HTR-8/SVneo (cell line): ENCODE measurements around the gene TRIM73.
"Not testable (repeated sequence)": the region's sequence is repeated elsewhere in the genome, so short reads cannot be mapped to it uniquely, and the experiment has no call there.

Source experiments
- DNase-seq: peaks from one replicate; pipeline ENCODE4 v3.0.0; 2011; ENCODE audit warnings: low spot score, mixed read lengths; ENCODE audit not compliant: insufficient read length
- FAIRE-seq: peaks from 2 replicates; lab custom pipeline; 2011; peaks lifted over from hg19 to GRCh38; lab: Jason Lieb, UNC

The TRIM73 gene

DNA sequence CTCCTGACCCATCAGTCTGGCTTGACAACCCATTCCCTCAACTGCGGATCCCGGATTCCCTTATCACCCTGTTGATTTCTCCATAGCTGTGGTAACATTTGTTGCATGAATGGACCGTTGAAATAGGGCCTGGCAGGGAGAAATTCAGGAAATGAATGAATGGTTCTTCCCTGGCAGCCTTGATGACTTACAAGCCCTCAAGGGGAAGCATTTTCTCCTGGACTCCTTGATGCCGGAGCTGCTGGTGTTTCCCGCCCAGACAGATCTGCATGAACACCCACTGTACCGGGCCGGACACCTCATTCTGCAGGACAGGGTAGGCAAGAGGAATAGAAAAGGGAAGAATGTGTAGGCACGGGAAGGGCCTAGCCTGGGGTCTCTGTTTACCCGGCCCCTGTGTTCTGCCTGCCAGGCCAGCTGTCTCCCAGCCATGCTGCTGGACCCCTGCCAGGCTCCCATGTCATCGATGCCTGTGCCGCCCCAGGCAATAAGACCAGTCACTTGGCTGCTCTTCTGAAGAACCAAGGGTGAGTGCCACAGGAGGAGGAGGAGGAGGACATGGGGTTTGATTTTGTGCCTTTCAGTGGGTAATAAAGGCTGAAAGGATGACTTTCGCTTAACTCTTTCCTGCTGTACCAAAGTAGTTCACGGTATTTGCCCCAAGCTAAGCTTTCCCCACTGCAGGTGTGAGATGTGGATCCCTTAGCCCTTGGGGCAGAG lies 19.4 kb downstream of the TRIM73 start:
- not testable (repeated sequence) for DNase-seq

DNA sequence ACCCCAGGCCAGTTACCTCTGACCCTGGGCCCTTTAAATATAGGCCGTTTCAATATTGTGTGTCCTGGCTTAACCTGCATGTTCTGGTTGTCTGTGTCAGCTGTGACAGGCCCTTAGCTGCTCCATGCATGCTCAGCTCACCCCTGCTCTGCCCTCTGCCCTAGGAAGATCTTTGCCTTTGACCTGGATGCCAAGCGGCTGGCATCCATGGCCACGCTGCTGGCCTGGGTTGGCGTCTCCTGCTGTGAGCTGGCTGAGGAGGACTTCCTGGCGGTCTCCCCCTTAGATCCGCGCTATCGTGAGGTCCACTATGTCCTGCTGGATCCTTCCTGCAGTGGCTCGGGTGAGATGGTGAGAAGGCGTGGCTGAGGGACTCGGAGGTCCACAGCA lies 20.0 kb downstream of the TRIM73 start:
- FAIRE-seq, DNase-seq: not testable (repeated sequence)

More for the DNA sequence above, 19.4 kb downstream of the TRIM73 start:
- FAIRE-seq, result not testable (repeated sequence)

DNA sequence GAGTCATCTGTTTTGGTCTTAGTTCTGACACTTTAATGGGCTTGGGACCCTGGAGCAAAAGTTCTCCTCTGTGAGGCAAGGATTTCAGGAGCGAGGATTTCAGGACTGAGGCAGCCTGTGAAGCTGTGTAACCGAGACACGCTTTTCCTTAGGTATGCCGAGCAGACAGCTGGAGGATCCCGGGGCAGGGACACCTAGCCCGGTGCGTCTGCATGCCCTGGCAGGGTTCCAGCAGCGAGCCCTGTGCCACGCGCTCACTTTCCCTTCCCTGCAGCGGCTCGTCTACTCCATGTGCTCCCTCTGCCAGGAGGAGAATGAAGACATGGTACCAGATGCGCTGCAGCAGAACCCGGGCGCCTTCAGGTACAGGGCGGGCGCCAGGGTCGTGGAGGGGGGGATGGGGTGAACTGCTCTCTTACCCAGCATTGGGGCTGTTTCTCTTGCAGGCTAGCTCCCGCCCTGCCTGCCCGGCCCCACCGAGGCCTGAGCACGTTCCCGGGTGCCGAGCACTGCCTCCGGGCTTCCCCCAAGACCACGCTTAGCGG lies 20.5 kb downstream of the TRIM73 start:
- DNase-seq, FAIRE-seq: not testable (repeated sequence)

DNA sequence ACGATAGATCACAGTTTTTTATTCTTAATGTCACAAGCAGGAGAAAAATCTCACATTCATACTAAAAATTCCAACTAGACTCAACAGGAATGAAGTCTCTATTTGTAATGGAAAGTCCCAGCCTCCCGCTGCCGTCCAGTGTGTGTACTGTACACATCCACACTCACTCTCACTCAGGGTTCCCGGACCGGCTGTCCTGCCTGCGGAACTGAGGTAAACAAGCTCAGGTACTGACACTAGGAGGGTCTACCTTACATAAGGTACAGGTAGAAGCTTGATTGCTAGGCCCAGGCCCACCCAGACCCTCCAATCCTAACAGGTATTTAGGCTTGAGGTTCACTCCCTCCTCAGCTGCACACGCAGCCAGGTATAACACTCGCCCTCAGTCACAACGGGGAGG lies 21.4 kb downstream of the TRIM73 start:
- not testable (repeated sequence) for FAIRE-seq, DNase-seq

DNA sequence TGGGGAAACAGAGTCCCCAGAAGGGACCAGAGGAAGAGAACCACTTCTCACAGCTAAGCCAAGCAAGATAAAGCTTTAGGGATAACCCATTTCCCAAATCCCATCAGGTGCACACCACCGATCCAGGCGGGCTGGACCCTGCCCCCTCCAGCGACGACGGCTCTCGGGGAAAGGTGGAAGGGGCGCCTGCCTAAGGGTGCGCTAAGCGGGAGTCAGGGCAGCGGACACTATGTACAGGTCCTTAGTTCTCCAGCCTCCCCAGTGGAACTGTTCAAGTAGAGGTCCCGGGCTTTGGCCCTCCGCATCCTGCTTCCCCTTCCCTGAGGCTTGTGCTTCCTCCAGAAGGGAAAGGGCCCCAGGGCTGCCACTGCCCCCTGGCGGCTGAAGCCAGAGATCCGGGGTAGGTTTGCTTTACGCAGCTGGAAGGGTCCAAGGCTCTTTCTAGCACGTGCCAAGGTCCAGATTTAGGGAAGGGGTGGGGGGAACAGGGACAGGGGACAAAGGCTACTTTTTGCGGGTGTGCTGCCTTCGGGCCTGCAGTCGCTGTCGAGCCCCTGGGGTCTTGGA lies 22.9 kb downstream of the TRIM73 start:
- FAIRE-seq, DNase-seq: not testable (repeated sequence)

DNA sequence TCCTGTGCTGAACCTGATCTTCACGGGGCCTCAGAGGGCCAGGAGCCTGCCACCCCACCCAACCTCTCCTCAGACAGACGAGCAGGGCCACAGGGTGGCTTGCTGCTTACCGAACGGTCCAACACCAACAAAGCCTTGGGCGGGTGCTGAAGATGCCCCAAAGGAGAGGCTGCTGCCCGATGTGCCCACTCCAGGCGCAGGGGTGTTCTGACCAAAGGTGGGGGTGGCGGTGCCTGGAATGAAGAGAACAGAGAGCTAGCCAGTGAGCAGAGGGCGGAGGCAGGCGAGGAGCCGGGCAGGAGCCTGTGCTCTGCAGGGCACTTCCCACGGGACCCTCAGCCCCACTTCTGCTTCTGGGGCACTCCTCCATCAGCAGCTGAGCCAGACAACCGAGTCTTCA lies 23.8 kb downstream of the TRIM73 start:
- not testable (repeated sequence) for DNase-seq, FAIRE-seq

DNA sequence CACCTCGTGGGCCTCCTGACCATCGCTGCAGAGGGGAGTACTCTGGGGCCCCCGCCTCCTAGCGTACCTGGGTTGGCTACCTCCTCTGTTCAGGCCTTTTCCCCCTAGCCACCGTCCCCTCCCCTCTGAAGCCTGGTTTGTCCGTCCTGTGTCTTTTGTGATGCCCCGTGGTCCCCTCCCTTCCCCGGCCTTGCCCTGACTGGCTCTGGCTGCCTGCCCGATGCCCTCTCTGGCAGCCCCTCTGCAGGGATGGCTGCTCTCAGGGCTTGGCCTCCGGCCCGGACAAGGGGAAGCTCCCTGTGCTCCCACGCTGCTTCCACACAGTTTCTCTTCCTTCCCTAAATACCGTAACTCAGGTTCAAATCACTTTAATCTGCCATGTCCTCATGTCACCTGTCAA lies 24.3 kb downstream of the TRIM73 start:
- not testable (repeated sequence) for FAIRE-seq, DNase-seq

DNA sequence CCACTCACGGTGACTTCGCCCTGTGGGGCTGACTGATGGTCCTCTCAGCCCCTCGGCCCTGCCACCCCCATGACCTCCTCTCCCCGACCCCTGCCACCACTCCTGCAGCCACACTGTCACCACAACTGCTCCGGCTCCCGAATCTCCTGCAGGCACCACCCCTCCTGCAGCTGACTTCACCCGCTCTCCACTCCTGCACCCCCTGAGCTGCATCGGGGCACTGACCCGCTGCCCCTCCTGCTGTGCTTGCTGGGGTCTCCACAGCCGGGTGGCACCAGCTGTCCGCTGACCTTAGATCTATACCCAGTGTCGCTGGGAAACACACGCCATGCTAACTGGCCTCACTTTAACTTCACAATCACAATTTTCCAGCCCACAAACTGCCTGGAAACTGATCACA lies 24.7 kb downstream of the TRIM73 start:
- FAIRE-seq, DNase-seq: not testable (repeated sequence)

DNA sequence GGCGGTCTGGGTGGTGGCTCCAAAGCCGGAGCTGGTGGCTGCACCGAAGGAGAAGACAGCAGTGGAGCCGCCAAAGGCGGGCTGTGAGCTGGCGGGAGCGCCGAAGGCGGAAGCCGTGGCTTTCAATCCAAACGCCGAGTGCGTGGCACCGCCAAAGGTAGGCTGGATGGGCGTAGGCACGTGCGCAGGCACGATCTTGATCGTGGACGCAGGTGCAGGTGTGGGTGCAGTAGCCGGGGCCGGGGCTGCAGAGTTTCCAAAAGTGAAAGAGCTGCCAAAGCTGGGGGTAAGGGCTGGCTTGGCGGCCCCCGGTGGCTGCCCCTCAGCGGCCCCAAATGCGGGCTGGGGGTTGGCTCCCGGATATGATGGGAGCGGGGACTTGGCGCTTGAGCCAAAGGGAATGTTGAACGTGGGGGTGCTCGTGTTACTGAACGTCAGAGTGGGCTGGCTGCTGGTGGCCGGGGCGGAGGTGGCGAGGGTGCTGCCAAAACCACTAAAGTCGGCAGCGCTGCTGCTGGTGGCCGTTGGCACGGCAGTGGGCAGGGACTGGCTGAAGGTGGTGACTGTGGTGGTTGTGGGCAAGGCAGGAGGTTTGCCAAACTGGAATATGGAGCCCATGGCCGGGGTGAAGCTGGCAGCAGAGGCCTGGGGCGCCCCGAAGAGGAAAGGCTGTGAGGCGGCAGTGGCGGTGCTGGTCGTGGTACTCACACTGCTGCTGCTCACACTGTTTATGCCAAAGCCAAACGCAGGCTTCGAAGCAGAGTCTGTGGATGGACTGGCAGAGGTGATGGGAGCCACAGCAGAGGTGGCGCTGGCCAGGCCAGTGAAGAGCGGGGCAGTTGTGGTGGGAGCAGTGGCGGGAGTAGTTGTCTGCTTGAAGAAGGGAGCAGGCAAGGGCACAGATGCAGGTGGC lies 26.6 kb downstream of the TRIM73 start:
- FAIRE-seq, DNase-seq: not testable (repeated sequence)

DNA sequence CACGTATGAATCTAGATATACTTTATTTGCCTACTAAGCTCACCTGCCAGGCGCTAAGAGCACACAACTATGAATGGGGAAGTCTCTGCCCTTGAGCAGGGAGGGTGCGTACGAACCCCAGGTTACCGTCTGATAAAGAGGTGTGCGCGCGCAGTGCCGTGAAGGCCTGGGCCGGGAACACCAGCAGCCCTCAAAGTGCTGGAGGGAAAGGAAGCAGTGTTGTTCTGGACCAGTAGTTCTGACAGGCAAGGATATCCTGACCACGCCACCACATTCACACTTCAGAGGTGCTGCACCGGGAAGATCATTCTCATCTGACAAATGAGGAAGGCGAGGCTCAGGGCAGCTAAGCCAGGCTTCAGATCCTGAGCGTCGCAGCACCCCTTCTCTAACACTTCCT lies 28.1 kb downstream of the TRIM73 start:
- DNase-seq, FAIRE-seq: not testable (repeated sequence)

DNA sequence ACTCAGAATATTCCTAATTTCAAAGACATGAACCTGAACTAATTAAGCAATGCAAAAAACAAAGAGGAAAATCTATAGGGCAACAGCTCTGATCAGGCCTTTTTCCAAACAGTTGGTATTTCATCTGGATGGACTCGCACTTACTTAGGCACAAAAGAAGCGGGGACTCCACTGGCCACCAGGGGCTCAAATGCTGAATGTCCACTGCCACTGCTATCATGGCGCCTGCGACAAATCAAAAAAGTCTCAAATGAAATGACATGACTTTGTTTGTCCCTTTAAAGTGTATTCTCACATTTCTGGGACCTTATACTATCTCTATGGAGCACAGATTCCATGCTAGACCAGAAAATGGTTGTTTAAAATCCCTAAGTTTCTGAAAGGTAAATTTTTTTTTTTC lies 43.6 kb downstream of the TRIM73 start:
- FAIRE-seq, result not testable (repeated sequence)

DNA sequence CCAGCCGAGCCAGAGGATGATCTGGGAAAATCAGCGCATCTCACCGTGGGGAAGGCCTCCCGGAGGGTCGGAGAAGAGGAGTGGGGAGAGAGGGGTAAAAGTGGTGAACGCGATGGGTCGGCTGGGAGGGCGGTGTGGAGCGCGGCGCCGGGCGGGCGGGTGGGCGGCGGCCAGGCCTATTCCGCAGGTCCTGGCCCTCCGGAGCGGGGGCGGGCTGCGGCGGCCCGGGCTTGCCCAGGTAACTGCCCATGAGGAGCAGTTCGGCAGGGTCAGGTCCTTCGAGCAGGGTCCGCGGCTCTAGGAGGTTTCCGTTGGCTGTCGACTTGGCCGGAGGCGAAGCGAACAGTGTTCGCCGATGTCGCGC lies 46.7 kb downstream of the TRIM73 start:
- not testable (repeated sequence) for FAIRE-seq, DNase-seq

More for the DNA sequence above, 43.6 kb downstream of the TRIM73 start:
- DNase-seq, result not testable (repeated sequence)

DNA sequence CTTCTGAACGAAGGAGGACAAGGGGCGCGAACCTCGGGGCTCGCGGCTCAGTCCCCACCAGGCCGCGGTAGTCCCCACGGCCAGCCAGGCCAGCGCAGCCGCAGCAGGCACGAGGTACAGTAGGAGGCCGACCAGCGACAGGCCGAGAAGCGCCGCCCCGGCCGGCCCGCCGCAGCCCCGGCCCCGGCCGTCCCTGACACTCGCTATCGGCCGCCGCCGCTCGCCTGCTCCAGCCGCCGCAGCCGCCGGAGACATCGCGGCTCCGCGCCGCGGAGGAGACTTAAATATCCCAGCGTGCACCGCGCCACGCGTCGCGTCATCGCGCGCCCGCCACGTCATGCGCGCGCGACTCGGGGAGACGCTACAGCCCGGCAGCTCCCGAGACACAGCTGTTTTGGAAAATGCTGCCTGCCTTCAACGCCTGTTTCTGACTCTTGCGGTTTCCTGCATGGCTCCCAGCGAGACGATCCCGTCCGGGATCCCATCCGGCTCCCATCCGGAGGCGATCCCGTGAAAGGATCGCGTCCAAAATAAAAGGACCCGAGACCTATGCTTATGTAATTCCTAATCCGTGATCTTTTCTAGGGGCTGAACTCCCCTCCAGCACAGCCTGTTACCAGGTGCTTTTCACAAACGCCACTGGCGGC lies 47.2 kb downstream of the TRIM73 start:
- DNase-seq, FAIRE-seq: not testable (repeated sequence)

DNA sequence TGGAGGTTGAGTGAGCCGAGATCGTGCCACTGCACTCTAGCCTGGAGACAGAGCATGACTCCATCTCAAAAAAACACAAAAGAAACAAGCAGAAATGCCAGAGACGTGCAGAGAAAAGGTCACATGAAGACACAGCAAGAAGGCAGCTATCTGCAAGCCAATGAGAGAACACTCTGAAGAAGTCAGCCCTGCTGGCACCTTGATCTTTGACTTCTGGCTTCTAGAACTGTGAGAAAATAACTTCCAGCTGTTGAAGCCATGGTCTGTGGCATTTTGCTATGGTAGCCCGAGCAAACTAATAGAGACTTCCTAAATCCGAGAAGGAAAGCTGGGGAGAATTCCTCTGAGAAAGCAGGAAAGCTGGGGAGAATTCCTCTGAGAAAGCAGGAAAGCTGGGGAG lies 54.5 kb downstream of the TRIM73 start:
- not testable (repeated sequence) for FAIRE-seq, DNase-seq

DNA sequence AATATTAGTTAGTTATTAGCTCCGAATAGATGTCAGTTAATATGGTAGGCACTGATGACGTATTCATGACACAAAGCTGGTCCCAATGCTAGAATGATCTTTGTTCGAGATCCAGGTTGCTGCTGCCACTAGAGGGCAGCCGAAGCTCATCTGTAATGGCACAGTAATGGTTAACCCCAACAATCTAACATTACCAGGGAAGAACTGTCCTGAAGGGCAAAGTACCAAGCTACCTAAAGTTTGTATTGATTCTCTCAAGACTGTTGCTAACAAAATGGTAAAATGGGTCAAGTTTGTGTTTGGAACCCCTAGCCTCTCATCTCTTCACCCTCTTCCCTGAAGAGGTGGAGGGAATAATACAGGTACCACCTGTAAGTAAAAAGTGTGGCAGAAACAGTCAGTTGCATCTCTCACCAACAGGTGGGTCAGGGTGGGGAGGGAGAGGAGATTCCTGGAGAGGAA lies 57.1 kb downstream of the TRIM73 start:
- FAIRE-seq, DNase-seq: not testable (repeated sequence)
